ENCODE results near the gene GINM1. TPM values are rescaled to one million over a fixed set of nuclear protein-coding genes. Genes with fewer than 3 reads are reported as not detected.

GINM1 gene, protein sequence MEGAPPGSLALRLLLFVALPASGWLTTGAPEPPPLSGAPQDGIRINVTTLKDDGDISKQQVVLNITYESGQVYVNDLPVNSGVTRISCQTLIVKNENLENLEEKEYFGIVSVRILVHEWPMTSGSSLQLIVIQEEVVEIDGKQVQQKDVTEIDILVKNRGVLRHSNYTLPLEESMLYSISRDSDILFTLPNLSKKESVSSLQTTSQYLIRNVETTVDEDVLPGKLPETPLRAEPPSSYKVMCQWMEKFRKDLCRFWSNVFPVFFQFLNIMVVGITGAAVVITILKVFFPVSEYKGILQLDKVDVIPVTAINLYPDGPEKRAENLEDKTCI
- total RNA-seq: 10.0 TPM

DNA sequence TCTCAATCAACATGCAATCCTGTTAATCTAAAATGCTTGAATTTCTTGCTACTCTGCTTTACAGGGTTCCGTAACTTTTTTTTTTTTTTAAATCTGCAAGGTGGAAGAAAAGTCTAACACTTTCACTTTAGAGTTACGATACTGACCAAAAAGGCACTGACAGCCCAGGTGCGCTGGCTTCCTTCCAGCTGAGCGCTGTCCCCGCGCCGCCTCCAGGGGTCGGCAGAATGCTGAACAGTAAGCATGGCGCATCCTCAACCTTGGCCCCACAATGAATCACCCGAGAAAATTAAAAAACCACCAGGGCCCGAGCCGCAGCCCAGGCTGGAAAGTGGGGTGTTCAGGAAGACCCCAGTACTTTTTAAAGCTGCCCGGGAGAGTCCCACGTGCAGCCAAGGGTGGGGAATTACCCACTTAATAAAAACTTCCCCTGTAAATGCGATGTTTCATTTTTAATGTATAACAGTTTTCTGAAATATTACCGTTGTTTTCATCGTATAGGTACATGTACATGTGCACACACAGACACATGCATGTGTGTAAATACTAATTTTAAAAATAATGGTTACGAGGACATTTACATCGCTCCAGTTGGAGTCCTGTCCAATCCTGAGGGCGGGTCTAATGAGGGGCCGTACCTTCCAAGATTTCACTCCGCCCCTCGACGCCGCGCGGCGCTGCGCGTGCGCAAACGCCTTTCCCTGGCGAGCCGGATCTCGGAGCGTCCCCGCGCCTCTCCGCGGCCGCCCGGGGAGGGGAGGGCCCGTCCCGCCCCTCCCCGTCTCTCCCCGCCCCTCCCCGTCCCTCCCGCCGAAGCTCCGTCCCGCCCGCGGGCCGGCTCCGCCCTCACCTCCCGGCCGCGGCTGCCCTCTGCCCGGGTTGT is at the start of gene GINM1:
GINM1 (plus strand) TSS at position 849 of the 883 bp plus-strand sequence. CDS start 40 bp downstream, outside the sequence.
- DNase-seq (ENCODE audit: low read depth in 2 of 3, low spot score in 2 of 3): peak; percentile 94 to 96 (median 96)

DNA sequence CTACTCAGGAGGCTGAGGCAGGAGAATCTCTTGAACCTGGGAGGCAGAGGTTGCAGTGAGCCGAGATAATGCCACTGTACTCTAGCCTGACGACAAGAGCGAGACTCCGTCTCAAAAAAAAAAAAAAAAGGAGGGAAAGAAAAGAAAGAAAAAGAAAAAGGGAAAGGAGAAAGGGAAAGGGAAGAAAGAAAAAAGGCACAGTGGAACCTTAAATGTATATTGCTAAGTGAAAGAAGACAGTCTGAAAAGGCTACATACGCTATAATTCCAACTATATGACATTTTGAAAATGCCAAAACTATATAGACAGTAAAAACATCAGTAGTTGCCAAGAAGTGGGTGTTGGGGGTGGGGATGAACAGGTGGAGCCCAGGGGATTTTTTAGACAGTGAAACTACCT is 36.5 kb upstream of the GINM1 start:
- no peak for DNase-seq (ENCODE audit: low read depth in 2 of 3, low spot score in 2 of 3)

DNA sequence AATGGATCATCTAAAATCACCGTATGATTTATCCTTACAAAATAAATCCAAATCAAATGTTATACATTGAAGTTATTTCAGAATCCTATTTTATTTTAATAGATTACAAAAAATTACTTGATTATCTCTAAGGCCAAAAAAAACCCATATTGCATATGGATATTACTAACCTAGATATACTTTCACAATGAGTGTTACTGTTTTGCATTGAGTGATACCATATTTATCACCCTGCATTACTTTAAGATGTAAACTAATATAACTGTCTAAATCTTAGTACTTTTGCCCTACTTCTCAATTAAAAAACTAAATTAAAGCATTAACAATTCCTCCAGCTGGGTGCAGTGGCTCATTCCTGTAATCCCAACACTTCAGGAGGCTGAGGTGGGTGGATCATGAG is 31.4 kb upstream of the GINM1 start:
- DNase-seq (ENCODE audit: low read depth in 2 of 3, low spot score in 2 of 3): no peak

DNA sequence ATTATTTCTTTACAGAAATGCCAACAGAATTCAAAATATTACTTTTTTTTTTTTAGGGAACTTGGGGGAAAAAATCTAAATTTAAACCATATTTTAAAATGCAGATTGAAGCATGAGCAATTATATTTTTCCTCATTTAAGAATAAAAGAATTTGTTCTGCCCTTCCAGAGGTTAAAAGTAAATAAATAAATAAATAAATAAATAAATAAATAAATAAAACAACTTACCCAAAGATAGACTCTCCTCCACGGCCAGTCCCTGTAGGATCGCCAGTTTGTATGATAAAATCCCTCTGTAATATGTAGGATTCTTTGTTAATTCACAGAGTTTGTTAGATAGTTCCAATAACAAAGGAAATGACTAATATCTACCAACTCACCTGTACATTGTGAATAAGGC is 25.0 kb upstream of the GINM1 start:
- no peak for DNase-seq (ENCODE audit: low read depth in 2 of 3, low spot score in 2 of 3)

DNA sequence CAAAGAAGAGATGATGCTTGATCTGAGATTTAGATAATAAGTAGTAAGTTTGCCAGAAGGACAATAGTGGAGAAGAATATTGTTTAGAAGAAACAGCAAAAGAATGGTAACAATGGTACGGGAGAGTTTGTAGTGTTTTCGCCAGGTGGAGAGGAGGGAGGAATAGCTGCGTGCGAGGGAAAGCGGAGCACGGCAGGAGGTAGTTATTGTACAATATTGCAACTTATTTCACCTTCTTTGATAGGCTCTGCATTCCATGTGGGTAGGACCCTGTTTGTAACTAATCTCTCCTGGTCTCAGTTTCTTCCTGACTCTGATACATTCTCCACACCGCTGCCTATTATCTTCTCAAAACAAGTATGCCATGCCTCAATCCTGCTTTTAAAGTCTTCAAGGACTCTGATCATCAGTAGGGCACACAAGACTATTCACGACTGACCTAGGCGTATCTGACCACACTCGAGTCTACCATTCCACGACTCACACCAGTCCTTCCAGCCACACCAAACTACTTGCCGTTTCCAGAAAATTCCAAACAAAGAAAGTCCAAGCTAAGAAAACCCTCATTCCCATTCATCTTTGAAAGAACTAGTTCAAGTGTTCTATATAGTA is 21.4 kb upstream of the GINM1 start:
- DNase-seq (ENCODE audit: low read depth in 2 of 3, low spot score in 2 of 3): no peak

DNA sequence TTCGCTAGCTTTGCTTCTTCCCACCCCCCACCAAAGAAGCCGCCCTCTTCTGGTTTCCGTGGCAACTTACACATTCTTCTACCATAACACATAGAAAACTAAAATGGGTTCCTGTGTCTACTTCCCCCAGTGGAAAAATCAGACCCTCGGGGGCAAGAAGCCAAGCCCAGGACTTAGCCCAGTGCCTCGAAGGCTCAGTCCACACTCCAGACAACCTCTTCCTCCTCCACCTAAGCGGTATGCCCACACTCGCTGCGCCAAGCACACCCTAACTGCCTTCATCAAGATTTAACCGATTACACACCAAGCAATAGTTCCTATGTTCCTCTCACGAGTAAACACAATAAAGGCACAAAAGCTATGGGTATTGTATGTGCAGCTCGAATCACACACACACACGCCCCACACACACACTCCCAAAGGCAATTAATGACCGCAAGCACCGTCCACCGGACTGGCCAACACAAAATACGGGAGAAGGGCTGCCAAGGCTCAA is 20.9 kb upstream of the GINM1 start:
- peak; percentile 41 to 86 (median 74) for DNase-seq (ENCODE audit: low read depth in 2 of 3, low spot score in 2 of 3)

DNA sequence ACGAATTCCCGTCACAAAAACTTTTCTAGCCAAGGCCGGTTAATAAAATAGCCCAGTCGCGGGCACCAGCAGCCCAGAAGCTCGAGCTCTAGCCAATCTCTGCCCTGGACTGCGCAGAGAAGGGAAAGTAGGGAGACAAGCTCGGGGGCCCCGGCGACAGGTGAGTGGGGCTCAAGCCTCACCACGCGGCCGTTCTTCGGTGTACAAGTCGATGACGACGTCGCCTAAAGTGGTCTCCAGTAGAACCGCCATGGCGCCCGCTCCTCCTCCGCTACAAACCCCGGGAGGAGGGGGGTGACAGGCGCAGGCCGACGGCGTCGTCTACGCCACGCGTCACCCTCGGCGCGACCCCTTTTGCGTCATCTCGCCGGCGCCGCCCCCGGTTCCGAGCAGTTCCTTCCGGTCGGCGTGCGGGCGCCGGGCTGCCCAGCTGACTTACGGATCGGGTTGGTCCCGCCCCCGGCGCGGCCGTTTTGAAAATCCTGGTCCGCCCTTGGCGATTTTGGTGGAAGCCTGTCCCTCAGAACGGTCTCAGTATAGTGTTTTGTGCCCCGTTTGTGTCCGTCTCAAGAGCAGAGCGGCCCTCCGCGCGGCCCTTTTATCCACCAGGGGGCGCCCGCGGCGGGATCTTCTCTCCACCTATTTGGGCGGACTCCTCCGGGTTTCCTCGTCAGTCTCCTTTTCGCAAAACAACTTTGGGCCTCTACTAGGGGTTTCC is 20.3 kb upstream of the GINM1 start, which contains the start of gene PPIL4:
PPIL4 (minus strand) TSS at position 290 of the 718 bp plus-strand sequence; CDS start at position 252, 38 bp downstream.
- DNase-seq (ENCODE audit: low read depth in 2 of 3, low spot score in 2 of 3): peak; percentile 96 to 98 (median 96)

DNA sequence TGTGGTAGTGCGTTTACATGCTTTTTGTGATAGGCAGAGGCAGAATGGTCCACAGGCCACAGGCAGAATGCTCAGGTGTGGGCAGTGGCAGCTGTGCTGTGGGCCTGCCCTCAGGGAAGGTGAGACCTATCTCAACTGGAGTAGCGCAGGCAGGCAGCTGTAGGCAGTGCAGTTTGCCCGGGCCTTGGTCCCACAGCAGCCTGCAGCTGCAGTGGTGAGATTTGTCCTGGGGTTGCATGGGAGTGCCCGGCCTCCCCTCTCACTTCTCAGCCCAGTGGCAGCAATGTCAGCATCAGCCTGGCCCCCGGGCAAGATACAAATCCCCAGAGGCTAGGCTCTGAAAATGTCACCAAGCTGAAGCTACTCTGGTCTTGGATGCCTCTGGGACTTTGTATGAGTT is 14.3 kb upstream of the GINM1 start:
- no peak for DNase-seq (ENCODE audit: low read depth in 2 of 3, low spot score in 2 of 3)

DNA sequence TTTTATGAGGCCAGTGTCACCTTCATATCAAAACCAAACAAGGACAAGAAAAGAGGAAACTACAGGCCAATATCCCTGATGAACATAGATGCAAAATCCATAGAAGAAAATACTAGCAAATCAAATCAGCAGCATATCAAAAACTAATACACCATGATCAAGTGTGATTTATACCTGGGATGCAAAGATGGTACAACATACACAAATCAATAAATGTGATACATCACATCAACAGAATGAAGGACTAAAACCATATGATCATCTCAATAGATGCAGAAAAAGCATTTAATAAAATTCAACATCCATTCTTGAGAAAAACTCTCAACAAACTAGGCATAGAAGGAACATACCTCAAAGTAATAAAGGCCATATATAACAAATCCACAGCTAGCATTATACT is 8.1 kb upstream of the GINM1 start:
- no peak for DNase-seq (ENCODE audit: low read depth in 2 of 3, low spot score in 2 of 3)

DNA sequence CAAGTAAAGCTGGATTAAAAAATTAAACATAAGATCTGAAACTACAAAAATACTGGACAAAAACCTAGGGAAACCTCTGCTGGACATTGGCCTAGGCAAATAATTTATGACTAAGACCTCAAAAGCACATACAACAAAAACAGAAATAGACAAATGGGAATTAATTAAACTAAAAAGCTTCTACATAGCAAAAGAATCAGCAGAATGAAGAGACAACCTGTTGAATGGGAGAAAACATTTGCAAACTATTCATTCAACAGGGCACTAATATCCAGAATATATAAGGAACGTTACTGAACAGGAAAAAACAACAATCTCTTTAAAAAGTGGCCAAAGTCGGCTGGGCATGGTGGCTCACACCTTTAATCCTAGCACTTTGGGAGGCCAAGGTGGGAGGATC is 6.8 kb upstream of the GINM1 start:
- no peak for DNase-seq (ENCODE audit: low read depth in 2 of 3, low spot score in 2 of 3)

DNA sequence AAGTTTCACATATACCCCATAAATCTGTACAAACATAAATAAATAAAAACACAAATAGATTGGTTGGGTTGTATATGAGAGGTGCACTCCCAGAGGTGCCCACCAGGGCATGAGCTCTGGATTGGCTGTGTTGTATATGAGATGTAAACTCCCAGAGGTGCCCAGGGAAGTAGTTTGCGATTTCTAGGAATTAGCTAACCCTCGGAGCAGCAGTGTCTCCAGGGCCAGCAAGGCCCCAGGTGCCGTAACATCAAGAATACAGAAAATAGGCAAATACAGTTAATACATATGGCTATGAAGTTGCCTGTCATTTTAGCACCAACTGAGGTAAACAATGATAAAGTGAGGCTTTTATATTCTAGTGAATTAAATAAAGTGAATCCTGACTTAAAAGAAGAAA is 5.4 kb upstream of the GINM1 start:
- peak in 1 of 3 donors; percentile 24 for DNase-seq (ENCODE audit: low read depth in 2 of 3, low spot score in 2 of 3)

DNA sequence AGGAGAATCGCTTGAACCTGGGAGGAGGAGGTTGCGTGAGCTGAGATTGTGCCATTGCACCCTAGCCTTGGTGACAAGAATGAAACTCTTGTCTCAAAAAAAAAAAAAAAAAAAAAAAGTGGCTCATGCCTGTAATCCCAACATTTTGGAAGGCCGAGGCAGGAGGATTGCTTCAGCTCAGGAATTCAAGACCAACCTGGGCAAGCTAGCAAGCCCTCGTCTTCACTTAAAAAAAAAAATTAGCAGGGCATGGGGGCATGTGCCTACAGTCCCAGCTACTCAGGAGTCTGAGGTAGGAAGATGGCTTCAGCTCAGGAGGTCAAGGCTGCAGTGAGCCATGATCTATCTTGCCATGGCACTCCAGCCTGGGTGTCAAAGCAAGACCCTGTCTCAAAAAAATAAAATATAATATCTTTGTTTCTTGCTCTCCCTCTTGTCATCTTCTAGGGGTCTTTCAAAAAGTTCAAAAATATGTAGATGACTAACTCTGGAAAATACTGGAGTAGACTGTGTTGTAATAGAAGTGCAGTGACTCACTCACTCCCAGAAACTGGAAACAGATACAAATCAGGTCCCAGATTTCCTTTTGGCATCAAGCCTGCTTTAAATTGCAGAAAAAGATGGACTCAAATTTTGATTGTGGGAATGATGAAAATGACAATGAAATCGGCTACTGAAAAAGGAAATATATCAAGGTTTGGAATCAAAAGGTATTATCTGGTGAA is 2.8 kb upstream of the GINM1 start:
- no peak for DNase-seq (ENCODE audit: low read depth in 2 of 3, low spot score in 2 of 3)

DNA sequence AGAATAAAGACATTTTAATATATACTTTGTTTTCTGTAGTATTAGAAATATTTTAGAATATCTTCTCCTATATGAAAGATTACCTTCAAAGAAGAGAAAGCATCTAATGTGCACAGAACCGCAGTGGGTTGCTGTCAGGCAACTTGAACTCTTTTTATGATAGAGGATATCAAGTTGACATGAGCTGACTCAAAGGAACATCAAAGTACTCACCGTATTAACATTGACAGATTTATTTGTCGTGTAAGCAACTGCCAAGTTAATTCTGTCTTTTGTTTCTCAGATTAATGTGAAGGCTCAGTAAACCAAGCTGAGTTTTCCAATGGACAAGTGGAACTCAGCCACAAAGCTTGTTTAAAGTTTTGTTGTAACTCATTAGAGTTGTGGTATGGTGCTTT is 2.2 kb upstream of the GINM1 start:
- no peak for DNase-seq (ENCODE audit: low read depth in 2 of 3, low spot score in 2 of 3)

DNA sequence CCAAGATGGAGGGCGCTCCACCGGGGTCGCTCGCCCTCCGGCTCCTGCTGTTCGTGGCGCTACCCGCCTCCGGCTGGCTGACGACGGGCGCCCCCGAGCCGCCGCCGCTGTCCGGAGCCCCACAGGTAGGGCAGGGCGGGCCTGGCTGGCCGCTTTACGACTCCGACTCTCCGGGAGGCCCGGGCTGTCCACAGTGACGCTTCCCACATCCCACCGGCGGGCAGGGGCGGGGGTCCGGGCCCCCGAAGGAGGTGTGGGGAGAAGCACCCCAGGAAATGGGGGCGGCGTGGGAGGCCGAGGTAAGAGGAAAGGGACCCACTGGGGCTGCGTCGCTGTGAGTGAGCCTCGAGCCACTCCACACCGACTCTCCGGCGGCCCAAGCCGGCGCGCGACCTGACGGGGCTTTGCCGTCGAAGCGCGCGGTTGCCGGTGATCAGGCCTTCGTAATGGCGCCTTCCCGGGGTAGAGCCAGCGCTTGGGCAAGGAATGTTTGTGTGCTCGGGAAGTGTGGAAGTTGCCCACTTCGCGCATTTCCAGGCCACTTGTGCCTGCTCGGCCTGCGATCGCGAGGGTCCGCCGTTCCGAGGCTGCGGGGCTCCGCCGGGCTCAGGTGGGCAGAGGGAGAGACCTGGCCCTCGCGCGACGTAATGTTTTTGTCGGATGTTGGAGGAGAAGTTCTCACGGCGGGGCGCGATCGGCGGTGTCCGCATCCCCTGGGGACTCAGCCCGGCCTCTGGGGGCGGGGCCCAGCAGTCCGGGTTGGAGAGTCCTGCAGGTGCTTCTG is 427 bp downstream of the GINM1 start:
- peak in 1 of 3 donors; percentile 63 for DNase-seq (ENCODE audit: low read depth in 2 of 3, low spot score in 2 of 3)

DNA sequence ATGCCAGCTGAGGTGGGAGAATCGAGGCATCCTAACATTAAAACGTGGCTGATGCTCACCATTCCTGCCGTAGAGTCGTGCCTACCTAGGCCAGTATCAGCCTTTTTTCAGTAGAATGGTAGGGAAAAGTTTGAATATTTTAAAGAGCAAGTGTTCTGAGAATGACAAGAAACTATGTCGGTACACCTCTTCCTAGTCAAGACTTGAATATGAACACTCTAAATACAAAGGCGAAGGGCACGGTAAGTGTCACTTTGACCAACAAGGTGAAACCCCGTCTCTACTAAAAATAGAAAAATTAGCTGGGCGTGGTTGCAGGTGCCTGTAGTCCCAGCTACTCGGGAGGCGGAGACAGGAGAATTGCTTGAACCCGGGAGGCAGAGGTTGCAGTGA is 1.0 kb downstream of the GINM1 start:
- DNase-seq (ENCODE audit: low read depth in 2 of 3, low spot score in 2 of 3): no peak

DNA sequence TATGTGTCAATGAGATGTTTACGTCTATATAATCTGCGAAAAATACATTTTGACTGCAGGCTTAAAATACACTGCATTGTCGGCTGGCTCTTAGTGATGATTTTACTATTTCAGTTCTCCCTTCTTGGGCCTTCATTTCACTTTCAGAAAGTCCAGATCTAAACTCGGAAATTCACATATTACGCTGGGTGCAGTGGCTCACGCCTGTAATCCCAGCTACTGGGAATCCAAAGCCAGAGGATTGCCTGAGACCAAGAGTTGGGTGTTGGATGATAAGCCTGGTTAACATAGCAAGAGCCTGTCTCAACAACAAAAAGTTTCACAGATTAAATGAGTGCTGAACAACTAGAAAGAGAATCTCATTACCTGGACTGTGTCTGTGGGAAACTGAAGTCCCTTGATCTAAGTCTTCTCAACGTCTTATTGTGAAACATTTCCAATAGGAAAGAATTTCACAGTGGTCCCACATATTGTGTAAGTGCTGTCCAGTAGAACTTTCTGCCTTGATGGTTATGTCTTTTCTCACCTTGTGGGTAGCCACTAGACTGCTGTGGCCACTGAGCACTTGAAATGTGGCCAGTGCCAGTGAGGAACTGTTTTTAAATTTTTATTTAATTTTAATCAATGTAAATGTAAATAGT is 1.9 kb downstream of the GINM1 start:
- DNase-seq (ENCODE audit: low read depth in 2 of 3, low spot score in 2 of 3): no peak

DNA sequence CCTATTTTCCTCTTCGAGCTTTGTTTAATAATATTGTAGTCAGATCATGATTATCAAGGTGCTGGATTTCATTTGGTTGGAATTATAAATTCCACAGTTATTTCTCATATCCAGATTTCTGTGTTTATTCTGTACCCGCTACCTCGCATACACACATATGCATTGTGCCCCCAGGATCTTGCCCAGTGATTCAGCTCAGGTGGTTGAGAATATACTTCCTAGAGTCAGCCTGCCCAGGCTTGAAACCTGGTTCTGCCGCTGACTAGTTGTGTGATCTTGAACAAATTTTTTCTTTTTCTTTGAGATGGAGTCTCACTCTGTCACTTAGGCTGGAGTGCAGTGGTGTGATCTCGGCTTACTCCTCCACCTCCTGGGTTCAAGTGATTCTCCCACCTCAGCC is 14.7 kb downstream of the GINM1 start:
- DNase-seq (ENCODE audit: low read depth in 2 of 3, low spot score in 2 of 3): no peak

DNA sequence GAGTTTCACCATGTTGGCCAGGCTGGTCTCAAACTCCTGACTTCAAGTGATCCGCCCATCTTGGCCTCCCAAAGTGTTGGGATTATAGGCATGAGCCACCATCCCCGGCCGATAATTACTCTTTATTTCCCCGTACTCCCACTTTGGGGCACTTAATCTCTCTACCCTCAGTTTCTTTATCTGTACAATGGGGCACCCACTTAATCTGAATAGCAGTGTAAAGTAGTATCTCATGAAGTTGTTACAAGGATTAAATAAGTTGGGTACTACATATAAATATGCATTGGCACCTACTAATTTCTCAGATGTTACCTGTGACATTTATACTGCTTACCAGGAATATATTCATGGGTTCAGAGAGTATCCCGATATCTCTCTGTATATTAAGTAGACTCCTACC is 15.2 kb downstream of the GINM1 start:
- DNase-seq (ENCODE audit: low read depth in 2 of 3, low spot score in 2 of 3): no peak

DNA sequence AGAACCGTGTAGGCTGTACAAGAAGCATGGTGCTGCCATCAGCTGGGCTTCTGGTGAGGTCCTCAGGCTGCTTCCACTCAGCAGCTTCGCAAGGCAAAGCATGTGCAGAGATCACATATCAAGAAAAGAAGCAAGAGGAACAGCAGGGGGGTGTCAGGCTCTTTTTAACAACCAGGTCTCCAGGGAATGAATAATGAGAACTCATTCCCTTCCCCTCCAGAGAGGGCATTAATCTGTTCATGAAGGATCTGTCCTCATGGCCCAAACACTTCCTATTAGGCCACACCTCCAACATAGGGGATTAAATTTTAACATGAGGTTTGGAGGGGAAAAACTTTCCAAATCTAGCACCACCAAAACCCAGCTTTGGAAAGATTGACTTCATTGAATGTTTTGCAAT is 20.0 kb downstream of the GINM1 start:
- no peak for DNase-seq (ENCODE audit: low read depth in 2 of 3, low spot score in 2 of 3)
